Breast epithelium (tissue), 3 donors: ENCODE measurements around the gene GREM2.

Experiments
- POLR2A ChIP-seq: fragments of 450-650 bp; IDR thresholded peaks from one replicate; pipeline ENCODE4 v1.6.1; 2016; ENCODE audit warnings: antibody characterized with exemption, mild to moderate bottlenecking, moderate library complexity
- POLR2AphosphoS5 ChIP-seq, 3 donors: sonication (generic); formaldehyde crosslinking; IDR thresholded peaks; one replicate each; pipeline ENCODE4 v1.6.1; 2017; ENCODE audit warnings: antibody characterized with exemption in 3 of 3
- TF ChIP-seq, protein P1 (sequence below), 3 donors: fragments of 450-650 bp; IDR thresholded peaks; one replicate each; pipeline ENCODE4 v1.5.1; 2016 to 2017; ENCODE audit warnings: antibody characterized with exemption in 3 of 3, mild to moderate bottlenecking in 3 of 3, moderate library complexity in 3 of 3

- TF ChIP-seq, protein P1, sequence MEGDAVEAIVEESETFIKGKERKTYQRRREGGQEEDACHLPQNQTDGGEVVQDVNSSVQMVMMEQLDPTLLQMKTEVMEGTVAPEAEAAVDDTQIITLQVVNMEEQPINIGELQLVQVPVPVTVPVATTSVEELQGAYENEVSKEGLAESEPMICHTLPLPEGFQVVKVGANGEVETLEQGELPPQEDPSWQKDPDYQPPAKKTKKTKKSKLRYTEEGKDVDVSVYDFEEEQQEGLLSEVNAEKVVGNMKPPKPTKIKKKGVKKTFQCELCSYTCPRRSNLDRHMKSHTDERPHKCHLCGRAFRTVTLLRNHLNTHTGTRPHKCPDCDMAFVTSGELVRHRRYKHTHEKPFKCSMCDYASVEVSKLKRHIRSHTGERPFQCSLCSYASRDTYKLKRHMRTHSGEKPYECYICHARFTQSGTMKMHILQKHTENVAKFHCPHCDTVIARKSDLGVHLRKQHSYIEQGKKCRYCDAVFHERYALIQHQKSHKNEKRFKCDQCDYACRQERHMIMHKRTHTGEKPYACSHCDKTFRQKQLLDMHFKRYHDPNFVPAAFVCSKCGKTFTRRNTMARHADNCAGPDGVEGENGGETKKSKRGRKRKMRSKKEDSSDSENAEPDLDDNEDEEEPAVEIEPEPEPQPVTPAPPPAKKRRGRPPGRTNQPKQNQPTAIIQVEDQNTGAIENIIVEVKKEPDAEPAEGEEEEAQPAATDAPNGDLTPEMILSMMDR (IDR thresholded peaks at IDR 0.05): no peak
- TF ChIP-seq POLR2AphosphoS5 (IDR thresholded peaks at IDR 0.05) (no peak), POLR2A (no peak)
Observed at GRCh38 chr1:240650877-240651276, 38.9 kb upstream of the GREM2 start.
